GDM1 (cell line): ENCODE results near the gene KIAA1671.
"Not testable (repeated sequence)": the region's sequence is repeated elsewhere in the genome, so short reads cannot be mapped to it uniquely, and the experiment has no call there.

ENCODE experiments used
- DNase-seq: peaks from one replicate; lab custom pipeline; 2025; lab: John Stamatoyannopoulos, UW

The KIAA1671 gene

DNA sequence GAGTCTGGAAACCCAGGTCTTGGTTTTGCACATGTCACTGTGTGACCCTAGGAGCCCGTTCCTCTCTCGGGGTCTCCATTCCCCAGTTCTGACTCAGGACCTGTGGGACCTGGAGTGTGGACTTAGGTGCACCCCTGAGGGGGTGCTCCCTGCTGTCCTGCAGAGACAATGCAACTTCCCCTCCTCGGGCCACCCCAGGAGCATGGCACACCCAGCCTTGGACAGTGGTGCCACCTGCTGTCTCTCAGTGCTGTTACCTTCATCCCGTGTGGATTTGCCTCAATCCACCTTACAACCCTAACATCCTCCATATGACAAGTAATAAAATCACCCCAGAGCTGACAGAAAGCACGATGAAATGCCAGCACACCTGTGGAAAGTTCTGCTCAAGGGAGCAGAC lies 219.6 kb downstream of the KIAA1671 start:
- DNase-seq: no peak

DNA sequence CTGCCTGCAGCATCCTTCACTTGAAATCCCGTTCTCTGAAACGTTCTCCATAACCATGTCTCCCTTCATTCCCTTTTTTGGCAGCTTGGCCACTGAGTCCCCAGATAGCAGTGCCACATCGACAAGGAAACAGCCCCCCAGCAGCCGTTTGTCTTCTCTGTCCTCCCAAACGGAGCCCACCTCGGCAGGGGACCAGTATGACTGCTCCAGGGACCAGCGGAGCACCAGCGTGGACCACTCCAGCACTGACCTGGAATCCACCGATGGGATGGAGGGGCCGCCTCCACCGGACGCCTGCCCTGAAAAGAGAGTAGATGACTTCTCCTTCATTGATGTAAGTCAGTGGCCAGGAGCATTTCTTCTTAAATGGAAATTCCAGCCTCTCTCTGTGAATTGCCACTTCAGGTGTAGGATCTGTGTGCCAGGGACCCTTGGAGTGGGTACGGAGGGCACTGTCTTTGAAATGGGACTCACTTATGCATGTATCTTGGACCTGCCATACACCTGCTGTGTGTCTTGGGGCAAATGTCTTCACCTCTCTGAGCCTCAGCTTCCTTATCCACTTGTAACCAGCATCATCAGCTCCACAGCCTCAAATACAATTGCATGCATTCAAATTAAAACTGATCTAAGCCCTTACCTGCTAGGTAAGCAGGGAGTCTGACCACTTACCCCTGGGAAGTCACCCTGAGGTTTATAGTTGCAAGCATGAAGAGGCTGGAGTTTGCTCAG lies 221.8 kb downstream of the KIAA1671 start:
- DNase-seq: no peak

DNA sequence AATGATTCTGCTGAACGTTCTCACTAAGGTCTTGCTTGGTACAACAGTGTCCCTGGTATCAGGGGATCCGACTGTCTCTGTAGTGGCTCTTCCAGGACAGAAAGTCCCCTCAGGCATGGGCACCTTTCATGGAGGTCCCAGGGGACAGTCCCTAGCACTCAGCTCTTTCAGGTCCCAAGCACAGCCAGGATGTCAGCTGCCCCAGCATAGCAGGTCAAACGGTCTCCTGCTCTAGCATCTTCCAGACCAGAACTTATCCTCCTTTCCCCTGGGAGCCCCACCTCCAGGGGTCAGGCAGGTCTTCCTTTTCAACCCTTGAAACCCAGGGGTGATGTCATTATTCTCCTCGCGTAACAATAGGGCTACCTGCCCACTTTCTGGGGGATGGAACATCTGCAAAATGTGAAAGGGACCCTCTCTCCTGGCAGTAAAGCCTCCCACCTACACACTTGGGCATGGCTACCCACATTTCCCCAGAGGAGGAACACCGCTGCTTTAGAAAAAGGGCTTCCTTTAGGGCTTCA lies 222.4 kb downstream of the KIAA1671 start:
- DNase-seq: no peak

DNA sequence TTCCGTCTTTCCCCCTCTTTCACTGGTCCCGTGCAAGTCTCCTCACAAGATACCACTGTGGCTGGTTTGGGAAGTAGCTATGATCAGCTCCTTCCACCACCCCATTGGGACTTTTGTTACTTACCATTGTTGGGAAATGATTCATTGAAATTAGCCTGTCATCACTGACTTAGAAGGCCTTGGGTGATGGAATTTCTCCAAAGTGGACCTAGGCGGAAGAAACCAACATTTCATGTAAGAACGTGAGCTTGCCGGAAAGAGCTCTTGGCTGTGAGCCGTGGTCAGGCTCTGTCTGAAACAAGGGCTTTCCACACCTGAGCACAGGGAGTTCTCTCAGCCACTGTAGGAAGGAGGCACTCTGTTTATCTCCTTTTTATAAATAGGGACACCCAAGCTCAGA lies 223.7 kb downstream of the KIAA1671 start:
- no peak for DNase-seq

DNA sequence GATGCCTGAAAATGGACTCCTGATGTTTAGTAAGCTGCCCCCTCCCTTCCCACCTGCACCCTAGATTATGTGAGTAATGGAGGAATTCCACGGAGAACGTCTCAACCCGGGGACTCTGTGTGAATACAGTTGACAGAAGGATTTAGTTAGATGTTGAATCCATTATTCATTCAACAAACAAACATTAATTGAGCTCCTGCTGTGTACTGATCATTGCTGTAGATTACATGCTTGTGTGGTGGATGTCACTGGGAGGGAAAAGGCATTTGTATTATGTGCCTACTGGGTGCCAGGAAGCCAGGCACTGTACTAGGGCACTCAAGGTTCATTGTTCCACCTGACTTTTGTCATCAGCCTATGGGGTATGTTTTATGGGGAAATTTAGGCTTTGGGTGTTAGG lies 224.3 kb downstream of the KIAA1671 start:
- no peak for DNase-seq

DNA sequence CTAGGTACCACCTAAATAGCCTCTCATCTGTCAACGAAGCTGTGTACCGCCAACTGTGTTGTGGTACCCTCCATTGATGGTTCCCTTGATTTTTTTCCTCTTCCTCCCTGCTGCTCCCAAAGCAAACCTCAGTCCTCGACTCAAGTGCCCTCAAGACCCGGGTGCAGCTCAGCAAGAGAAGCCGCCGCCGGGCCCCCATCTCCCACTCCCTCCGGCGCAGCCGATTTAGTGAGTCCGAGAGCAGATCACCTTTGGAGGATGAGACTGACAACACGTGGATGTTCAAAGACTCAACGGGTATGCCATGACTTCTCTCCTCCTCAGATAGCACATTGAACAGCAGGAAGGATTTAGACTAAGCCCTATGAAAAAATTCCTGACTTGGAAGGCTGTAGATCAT lies 224.7 kb downstream of the KIAA1671 start:
- DNase-seq: no peak

DNA sequence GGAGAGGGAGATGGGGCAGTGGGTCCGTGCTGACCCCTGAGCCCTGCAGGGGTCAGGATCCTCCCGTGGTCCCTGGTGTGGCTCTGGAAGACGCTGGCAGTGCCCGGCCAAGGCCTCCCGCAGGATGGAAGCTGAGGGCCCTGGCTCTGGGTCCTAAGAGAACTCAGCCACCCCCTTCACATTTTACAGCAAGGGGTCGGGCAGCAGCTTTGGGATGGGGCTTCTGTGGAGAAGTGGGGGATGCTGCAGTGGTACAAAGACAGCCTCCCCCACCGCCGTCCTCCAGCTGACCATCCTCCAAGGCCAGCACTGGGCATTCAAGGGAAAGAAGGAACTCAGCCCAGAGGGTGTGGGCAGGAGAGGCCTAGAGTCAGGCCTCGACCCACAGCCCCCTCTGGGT lies 225.4 kb downstream of the KIAA1671 start:
- no peak for DNase-seq

DNA sequence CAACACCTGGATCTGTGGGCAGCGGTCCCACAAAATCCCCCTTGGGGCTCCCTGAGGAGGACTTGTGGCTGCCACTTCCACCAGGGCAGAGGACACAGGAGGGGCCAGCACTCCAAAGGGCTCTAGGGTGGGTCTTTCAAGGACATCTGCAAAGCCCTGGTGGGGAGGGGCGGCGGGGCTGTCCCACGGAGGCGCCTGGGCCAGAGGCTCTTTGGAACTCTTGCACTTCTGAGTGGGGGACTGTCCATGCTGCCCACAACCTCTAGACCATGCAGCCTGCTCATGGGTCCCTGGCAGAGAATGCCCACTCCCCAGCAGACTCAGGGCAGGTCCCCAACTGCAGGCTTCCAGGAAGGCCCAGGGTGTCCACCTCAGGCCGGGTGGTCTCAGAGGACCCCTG lies 225.8 kb downstream of the KIAA1671 start:
- DNase-seq: not testable (repeated sequence)

DNA sequence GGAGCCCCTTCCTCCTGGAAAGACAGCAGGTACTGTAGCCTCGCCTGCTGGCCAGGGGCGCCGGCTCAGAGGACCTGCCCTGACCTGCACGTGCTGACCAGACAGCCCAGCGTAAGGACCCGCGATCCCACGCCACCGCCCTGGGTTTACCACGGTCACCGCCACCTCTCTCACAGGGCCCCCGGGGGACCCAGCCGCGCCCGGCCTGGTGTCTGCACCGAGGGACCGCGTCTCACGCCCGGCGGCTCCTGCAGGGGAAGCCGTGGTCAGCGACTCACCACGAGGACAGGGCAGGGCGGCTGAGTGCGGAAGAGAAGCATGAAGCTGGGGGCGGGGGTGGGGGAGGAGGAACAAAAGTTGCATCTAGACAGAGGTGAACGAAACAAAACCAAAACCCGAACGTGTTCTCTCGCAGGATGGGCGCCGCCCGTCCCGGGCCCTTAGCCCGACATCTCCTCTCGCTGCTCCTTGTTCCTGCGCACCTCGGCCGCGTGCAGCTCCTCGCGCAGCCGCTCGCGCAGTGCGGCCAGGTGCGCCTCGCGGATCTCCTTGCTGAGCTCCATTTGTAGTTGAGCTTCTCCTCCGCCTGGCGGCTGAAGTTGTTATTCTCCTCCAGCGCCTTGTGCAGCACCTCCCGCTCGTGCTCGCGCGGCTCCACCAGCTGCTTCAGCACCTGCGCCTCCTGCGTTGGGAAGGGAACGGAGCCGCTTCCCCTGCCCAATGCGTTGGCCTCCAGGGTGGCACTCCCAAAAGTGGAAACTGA lies 226.5 kb downstream of the KIAA1671 start:
- DNase-seq: not testable (repeated sequence)

DNA sequence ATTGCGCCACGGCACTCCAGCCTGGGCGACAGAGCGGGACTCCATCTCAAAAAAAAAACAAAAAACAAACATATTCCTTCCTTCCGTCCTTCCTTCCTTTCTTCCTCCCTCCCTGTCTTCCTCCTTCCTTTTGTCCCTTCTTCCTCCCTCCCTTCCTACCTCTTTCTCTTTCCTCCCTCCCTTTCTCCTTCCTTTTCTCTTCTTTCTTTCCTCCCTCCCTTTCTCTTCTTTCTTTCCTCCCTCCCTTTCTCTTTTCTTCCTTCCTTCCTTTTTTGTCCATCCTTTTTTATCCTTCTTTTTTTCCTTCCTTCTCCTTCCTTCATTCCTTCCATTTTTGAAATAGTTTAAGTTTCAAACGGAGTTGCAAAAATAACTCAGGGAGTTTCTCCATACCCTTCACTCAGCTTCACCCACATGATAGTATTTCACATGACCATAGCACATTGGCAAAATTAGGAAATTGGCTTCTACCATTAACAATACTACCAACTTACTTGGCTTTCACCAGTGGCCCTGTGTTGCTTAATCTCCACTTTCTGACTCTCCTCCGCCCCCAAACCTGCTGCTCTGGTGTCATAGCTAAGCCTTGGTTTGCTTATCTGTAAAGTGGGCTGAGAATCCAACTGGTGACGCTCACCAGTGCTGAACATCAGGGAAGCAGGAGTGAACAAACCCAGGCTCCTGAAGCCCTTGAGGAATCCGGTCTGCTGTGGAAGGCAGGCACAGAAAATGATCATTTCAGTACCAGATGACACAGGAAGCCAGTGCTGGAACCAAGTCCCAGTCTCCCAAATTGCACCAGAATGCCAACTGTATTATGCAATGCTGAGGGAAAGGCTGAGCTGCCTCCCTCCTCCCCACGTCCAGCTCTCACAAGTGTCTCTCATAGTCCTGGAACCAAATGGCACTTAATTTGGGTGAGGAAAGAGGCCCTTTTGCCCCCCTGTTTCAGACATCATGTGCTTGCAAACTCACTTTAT lies 229.9 kb downstream of the KIAA1671 start:
- DNase-seq: no peak

DNA sequence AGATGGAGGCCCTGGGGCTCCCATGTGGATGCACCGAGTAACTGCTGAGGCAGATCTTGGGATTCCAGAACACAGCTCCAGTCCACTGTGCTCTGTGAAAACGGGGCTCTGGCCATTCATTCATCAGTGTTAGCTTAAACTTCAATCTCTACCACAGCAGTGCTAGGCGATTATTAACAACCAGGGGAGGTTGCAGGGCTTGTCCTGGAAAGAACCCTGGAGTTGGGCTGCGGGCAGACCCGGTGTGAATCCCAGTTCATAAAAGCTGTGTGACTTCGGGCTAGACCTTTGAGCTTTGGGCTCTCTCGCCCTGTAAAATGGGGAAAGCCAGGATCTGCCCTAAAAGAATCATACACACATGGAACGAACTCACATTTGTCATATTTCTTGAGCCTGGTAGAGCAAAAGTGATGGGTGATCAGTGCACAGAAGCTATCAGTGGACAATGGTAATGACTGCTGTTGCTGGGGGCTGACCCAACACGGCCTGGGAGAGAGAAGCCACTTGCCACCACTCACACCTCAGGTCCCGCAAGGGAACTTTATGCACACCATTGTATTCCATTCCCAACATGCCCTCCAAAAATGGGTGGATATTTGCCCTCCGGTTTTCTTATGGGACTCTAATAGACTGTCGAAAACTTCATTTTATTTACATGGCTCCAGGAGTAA lies 231.6 kb downstream of the KIAA1671 start:
- DNase-seq: no peak

DNA sequence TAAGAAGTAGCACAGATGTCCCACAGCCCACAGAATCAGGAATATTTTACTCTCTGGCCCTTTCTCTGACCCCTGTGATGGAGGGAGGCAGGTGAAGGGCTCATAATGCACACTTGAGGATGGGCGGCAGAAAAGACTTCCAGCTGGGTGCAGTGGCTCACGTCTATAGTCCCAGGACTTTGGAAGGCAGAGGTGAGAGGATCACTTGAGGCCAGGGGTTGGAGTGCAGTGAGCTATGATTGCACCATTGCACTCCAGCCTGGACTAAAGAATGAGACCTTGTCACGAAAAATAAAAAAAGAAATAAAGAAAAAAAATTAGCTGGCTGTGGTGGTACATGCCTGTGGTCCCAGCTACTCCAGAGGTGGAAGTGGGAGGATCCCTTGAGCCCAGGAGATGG lies 233.6 kb downstream of the KIAA1671 start:
- DNase-seq: no peak

DNA sequence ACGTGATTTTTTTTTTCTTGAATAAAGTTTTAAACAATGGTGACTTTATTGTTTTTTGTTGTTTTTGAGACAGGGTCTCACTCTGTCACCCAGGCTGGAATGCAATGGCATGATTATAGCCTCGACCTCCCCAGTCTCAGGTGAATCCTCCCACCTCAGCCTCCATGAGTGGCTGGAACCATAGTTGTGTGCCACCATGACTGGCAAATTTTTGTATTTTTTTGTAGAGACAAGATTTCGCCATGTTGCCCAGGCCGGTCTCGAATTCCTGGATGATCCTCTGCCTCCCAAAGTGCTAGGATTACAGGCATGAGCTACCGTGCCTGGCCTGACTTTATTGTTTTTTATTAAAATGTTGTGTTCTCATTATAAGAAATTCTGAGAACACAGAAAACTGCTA lies 235.0 kb downstream of the KIAA1671 start:
- DNase-seq: no peak

DNA sequence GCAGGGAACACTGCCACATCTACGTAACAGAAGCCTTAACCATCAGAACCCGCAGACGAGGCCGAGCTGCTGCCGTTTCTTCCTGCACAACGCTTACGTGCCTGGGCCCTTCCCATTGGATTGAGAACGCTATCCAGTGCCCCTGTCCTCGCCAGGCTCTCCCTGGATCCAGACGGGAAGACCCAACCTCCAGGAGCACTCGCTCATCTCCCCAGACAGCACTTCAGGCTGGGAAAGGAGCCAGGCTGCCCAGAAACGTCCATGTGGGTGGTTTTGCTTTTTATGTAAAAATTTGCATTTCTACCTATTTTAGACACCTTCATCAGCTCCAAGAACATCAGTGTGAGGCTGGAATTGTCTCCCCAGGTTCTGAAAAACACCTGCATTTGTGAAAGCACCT lies 239.9 kb downstream of the KIAA1671 start:
- no peak for DNase-seq

DNA sequence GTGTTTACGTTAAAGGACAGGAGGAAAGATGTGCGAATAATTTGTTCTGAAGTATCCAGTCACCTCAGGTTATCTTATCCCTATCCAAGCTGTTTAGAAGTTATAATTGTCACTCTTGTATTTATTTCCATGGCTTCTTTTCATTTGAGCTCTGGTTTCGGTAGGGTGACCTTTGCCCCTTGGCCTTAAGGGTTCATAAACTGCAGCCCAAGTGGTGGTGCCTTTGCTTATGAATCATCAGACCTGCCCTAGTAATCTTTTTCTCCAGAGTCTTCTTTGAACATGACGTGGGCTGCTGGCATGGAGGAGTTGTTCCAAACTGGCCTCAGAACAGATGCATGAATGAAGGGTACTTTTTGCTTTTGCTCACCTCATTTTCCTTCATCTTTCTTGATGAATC lies 240.6 kb downstream of the KIAA1671 start:
- DNase-seq: no peak

DNA sequence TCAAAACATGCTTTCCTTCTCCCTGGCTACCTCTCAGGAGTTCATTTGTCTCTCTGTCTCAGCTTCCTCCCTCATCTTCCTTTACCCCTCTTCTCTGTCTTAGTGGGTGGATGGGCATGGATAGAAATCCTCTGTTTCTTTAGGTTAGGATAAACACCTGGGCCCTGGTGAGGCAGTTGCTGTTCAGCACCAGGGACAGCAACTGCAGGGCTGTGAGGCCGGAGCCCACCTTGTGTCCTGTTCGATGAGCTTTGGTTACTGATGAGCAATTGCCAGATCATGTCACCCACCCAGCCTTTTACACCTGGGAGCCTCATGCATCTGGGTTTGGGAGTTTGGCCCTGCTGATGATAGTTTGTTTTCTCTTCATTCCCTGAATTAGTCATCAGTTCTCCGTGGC lies 241.0 kb downstream of the KIAA1671 start:
- no peak for DNase-seq

DNA sequence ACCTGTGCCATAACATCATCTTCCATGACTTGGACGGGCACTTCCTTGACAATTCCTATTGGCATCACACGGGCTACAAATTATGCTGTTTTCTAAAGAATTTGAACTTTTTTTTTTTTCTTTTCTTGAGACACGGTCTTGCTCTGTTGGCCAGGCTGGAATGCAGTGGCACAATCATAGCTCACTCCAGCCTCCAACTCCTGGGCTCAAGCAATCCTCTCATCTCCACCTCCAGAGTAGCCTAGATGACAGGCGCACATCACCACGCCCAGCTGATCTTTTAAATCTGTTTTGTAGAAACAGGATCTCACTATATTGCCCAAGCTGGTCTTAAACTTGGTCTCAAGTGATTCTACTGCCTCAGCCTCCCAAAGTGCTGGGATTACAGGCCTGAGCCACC lies 243.8 kb downstream of the KIAA1671 start:
- no peak for DNase-seq

DNA sequence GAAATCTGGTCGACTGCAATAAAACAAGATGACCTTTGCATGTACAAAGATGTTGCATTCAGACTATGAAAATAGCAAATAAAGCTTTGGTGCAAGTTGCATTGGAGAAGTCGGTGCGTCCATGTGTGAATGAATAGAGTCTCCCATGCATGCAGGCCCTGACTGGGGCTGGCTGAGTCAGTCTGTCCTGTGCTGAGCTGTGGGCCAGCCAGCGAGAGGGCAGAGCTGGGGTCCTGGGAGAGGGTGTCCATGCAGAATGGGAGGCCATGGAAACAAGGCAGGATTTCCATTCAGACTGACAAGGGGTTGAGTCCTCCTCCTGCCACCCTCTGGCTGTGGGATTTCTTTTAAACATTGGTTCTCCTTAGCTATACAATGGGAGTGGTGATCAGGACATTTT lies 244.8 kb downstream of the KIAA1671 start:
- DNase-seq: no peak

DNA sequence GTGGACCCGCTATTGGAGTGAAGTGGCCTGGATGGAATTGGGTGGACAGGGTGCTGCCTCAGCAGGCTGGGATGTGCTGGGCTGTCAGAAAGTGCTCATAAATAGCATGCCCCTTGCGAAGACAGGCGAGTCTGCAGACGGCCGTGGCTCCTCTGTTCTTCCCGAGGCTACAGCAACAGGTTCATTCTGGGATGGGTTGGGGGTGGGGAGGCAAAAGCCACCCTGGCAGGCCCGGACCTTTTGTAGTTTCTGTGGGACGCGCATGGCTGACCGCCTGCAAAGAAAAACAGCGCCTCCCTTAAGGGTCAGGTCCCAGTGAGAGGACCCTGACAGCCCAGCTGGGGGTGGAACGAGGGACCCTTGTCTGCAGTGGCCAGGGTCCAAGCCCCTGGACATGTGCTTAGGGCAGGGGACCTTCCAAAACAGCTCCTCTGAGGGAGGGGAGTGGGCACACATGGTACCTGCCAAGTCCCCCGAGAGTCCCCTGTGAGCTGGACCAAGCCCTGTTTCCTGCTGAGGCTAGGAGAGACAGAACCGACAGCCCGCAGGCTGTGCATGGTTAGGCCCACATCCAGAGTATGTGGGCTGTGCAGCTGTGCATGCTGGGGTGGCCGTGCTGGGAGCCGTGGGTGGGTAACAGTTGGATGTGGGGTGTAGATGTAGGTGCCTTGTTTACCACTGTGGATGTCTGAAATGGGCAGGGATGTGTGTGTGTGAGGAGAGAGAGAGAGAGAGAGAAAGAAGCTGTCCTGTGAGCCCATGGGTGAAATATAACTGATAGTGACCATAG lies 247.4 kb downstream of the KIAA1671 start, which contains the start of gene CRYBB3:
Gene CRYBB3, plus strand, starts transcription at position 128 of the 790 bp plus-strand sequence. CDS start 1,539 bp downstream, outside the sequence.
- DNase-seq: no peak

DNA sequence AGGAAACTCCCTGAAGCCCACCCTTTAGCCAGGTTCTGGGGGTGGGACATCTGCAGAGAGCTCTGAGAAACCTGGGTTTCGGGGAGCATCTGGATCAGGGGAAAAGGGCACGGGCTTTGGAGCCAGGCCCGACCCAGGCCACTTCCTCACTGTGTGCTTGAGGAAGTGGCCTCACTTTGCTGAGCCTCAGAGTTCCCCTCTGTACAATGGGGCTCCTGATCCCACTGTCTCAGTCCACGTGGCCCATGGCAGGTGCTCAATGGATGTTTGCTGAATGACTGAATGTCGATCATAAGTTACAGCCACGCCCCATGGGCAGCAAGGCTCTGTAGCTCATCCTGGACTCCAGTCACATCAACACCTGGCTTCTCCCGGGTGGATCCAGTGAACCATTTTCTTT lies 248.5 kb downstream of the KIAA1671 start:
- DNase-seq: no peak
